Kidney (tissue), 14 donors: ENCODE data around the gene EGLN2. TPM values are rescaled to one million over a fixed set of nuclear protein-coding genes. Genes with fewer than 3 reads are reported as not detected.
A peak's percentile ranks its signal among the peaks of the same experiment; 100 is the strongest.
"Not testable (repeated sequence)": the region's sequence is repeated elsewhere in the genome, so short reads cannot be mapped to it uniquely, and the experiment has no call there.

Experiments
- DNase-seq, 5 donors: peaks; one replicate each; pipeline ENCODE4 v3.0.0-alpha.2; 2013 to 2020
- FAIRE-seq: peaks from 2 replicates; lab custom pipeline; 2012; peaks lifted over from hg19 to GRCh38; lab: Jason Lieb, UNC
- H3K27ac ChIP-seq, 2 donors: one replicate each; pipeline ENCODE4 v1.7.0; 2013; ENCODE audit warnings: low read depth in 2 of 2, low read length in 2 of 2, inconsistent platforms in 1 of 2
- H3K27me3 ChIP-seq: one replicate; pipeline ENCODE4 v1.7.1; 2013; ENCODE audit warnings: low read length, inconsistent platforms; ENCODE audit not compliant: control insufficient read depth, insufficient read depth
- H3K36me3 ChIP-seq, 3 donors: one replicate each; pipeline versions ENCODE4 v1.7.0 to v1.7.1; 2013; ENCODE audit warnings: low read length in 3 of 3, control low read depth in 1 of 3, inconsistent platforms in 1 of 3; ENCODE audit not compliant: insufficient read depth in 3 of 3, control insufficient read depth in 2 of 3
- H3K4me1 ChIP-seq, 3 donors: one replicate each; pipeline versions ENCODE4 v1.7.0 to v1.7.1; 2013; ENCODE audit warnings: low read length in 3 of 3, inconsistent platforms in 1 of 3, low read depth in 1 of 3; ENCODE audit not compliant: control insufficient read depth in 2 of 3, insufficient read depth in 2 of 3
- H3K4me3 ChIP-seq, 3 donors: one replicate each; pipeline versions ENCODE4 v1.7.0 to v1.8.1; 2013; ENCODE audit warnings: low read length in 3 of 3, control low read depth in 1 of 3, inconsistent platforms in 1 of 3
- H3K9ac ChIP-seq, 3 donors: one replicate each; pipeline versions ENCODE4 v1.7.0 to v1.7.1; 2013; ENCODE audit warnings: low read length in 3 of 3, control low read depth in 1 of 3, inconsistent platforms in 1 of 3
- H3K9me3 ChIP-seq, 3 donors: one replicate each; pipeline versions ENCODE4 v1.7.0 to v1.7.1; 2013; ENCODE audit warnings: low read length in 3 of 3, control low read depth in 1 of 3, inconsistent platforms in 1 of 3; ENCODE audit not compliant: control insufficient read depth in 2 of 3, insufficient read depth in 1 of 3
- CTCF ChIP-seq: IDR thresholded peaks from 3 replicates; pipeline ENCODE4 v1.5.1; 2012; ENCODE audit warnings: mild to moderate bottlenecking, moderate library complexity, borderline replicate concordance; ENCODE audit not compliant: insufficient read depth; ENCODE audit errors: extremely low read depth
- intact Hi-C: fragments of 100-400 bp; cut with DNase I; formaldehyde crosslinking; loops from one replicate; pipeline ENCODE4 v1.11.1; 2022
- polyA plus RNA-seq: library from polyadenylated mRNA; stranded (reverse); fragments of 350-450 nt; fragmentation: Illumina TruSeq; extraction: RNeasy Lipid Tissue Mini Kit (QIAGEN cat#74804); gene quantifications from one replicate; pipeline ENCODE4 v1.2.3, GENCODE V29; 2014; ENCODE audit warnings: low read depth, low replicate concordance; ENCODE audit not compliant: insufficient read depth
- total RNA-seq: library from RNA; stranded (reverse); fragmentation: NEBNext Ultra II Directional; extraction: Animal tissue kit (Norgen Biotek cat#: 25700); gene quantifications from one replicate; pipeline ENCODE4 v1.2.1, GENCODE V29; 2021
- donor health status: control.
- donor health status: control.
- donor health status: control.
- donor health status: control.
- donor health status: control.
- donor health status: DM: yes; HTN: yes; CAD: no.
- donor health status: Normal renal cell carcinoma (clear cell type).

Gene EGLN2
- total and polyA plus RNA-seq, 2 donors from 2014 or later: 96.0 to 96.3 TPM

GRCh38 chr19:40811478-40812341, 12.7 kb downstream of the EGLN2 start:
- no peak overlapping the region for H3K27ac ChIP-seq
- intact Hi-C loops: no loop called here
- H3K36me3 ChIP-seq: peaks cover 0 to 14% (median 3%) of the 10 kb centered on the region in 3 donors
- peak overlapping the region in 1 of 3 donors; percentile 12 for H3K9ac ChIP-seq
- DNase-seq: peak; percentile 59 to 81 (median 61)
- FAIRE-seq: no peak
- H3K27me3 ChIP-seq: no peaks in the 10 kb centered on the region
- peak overlapping the region in 2 of 3 donors; percentile 26 to 32 for H3K4me3 ChIP-seq
- no peak for TF ChIP-seq CTCF
- H3K4me1 ChIP-seq: peaks cover 0 to 21% (median 7%) of the 10 kb centered on the region in 3 donors
- no peaks in the 10 kb centered on the region for H3K9me3 ChIP-seq

- DNase-seq, H3K36me3 ChIP-seq, H3K4me3 ChIP-seq, H3K9me3 ChIP-seq, H3K27ac ChIP-seq, H3K9ac ChIP-seq, intact Hi-C loops, FAIRE-seq, H3K27me3 ChIP-seq: not testable (repeated sequence)
- H3K4me1 ChIP-seq: peaks cover 0 to 15% (median under 1%) of the 10 kb centered on the region in 3 donors
These were observed 13.6 kb downstream of the EGLN2 start for GRCh38 chr19:40812571-40812970.

GRCh38 chr19:40813182-40813581, 14.2 kb downstream of the EGLN2 start:
- intact Hi-C loops: no loop called here
- Histone ChIP-seq H3K4me1 (peaks cover 0 to 15% (median 0%) of the 10 kb centered on the region in 3 donors), H3K27ac (no peak overlapping the region), H3K9ac (no peak overlapping the region), H3K36me3 (peaks cover 0 to 5% (median 3%) of the 10 kb centered on the region in 3 donors), H3K4me3 (no peak overlapping the region), H3K9me3 (no peaks in the 10 kb centered on the region), H3K27me3 (no peaks in the 10 kb centered on the region)
- FAIRE-seq (no peak), DNase-seq (peak in 1 of 5 donors; percentile 81)
- no peak for TF ChIP-seq CTCF

- DNase-seq (peak in 1 of 5 donors; percentile 17), FAIRE-seq (no peak)
- no peak for TF ChIP-seq CTCF
- no peaks in the 10 kb centered on the region for H3K36me3 ChIP-seq
- no peaks in the 10 kb centered on the region for H3K27me3 ChIP-seq
- no peaks in the 10 kb centered on the region for H3K9me3 ChIP-seq
- peaks cover 0 to 8% (median 0%) of the 10 kb centered on the region in 3 donors for H3K4me1 ChIP-seq
- H3K27ac ChIP-seq: no peak overlapping the region
- intact Hi-C loops: no loop called here
- no peak overlapping the region for H3K4me3 ChIP-seq
- no peak overlapping the region for H3K9ac ChIP-seq
These were observed 16.2 kb downstream of the EGLN2 start for GRCh38 chr19:40815223-40815622.

- DNase-seq: peak; percentile 46 to 95 (median 72)
- H3K9ac ChIP-seq, H3K27ac ChIP-seq, H3K4me3 ChIP-seq, FAIRE-seq, intact Hi-C loops, H3K27me3 ChIP-seq, H3K36me3 ChIP-seq, H3K9me3 ChIP-seq: not testable (repeated sequence)
- peaks cover 0 to 14% (median 0%) of the 10 kb centered on the region in 3 donors for H3K4me1 ChIP-seq
These were observed 19.7 kb downstream of the EGLN2 start for GRCh38 chr19:40818480-40819399.
